HPDE6-E6E7 (cell line): ENCODE data around the gene MLH1.
"Not testable (repeated sequence)": the region's sequence is repeated elsewhere in the genome, so short reads cannot be mapped to it uniquely, and the experiment has no call there.

Experiments used
- DNase-seq: peaks from one replicate; pipeline ENCODE4 v3.0.0; 2011; ENCODE audit warnings: missing footprints; ENCODE audit errors: extremely low spot score

Gene MLH1

DNA sequence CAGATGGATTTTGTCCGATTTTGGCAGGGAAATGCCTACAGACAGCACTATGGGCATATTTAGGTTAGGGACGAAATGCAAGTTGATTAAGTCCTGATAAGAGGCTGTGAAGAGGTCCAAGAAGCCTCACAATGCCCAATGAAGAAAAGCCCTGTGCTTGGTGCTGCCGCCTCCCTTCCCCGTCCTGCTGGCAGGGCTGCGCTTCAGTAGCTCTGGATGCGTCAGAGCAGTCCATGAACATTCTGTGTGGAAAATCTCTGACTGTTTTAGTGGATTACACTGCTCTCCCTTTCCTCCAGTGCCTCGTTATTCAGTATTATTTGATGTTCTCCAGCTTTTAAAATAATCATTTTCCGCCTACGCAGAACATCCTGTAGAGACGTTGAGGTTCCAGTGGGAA, 39.6 kb downstream of the MLH1 start:
- DNase-seq = no peak

DNA sequence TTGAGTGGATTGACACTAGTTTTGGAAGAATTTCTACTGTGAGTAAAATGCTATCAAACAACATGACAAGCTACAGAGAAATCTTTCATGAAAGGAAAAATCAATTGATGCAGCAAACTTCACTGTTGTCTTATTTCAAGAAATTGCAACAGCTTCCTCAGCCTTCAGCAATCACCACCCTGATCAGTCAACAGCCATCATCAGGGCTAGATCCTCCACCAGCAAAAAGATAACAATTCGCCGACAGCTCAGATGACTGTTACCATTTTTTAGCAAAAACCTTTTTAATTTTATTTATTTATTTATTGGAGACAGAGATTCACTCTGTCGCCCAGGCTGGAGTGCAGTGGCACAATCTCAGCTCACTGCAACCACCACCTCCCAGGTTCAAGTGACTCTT, 44.0 kb downstream of the MLH1 start:
- DNase-seq = no peak

DNA sequence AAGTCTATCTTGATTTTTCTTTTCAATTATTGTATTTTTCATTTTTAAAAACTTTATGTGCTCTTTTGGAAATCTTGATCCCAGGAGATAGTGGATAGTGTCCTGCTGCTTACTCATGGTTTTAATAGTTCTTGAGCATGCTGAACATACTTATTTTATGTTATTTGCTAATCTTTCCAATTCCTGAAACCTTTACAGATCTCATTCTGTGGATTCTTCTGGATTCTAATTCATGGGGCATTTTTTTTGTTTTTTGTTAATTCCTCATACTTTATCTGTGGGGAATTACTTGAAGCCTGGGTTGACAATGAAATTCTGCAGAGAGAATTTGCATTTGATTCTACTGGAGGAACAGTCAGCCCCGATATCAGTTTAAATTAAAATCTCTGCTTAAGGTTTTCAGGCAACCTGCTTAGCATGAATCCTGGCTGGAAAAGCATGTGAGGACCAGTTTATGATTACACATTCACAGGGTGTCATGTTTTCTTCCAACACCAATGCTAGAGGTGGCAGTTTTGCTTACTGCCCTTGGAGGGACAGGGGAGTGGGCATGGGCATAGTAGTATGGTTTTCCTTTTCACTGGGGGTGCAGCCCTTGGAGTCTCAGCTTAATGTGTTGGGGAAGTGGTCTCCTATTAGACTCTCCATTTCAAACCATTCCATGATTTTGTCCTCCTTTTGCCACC, 46.0 kb downstream of the MLH1 start:
- no peak for DNase-seq

DNA sequence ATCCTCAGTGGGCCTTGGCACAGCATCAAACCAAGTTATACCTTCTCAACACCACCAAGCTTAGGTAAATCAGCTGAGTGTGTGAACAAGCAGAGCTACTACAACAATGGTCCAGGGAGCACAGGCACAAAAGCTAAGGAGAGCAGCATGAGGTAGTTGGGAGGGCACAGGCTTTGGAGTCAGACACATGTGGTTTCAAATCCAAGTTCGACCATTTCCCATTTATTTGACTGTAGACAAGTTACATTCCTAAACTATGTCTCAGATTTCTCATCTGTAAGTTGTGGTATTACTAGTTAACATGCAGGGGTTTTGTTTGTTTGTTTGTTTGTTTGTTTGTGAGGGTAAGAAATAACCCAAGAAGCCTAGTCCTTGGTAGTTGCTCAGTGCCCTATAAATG, 46.9 kb downstream of the MLH1 start:
- DNase-seq = no peak

DNA sequence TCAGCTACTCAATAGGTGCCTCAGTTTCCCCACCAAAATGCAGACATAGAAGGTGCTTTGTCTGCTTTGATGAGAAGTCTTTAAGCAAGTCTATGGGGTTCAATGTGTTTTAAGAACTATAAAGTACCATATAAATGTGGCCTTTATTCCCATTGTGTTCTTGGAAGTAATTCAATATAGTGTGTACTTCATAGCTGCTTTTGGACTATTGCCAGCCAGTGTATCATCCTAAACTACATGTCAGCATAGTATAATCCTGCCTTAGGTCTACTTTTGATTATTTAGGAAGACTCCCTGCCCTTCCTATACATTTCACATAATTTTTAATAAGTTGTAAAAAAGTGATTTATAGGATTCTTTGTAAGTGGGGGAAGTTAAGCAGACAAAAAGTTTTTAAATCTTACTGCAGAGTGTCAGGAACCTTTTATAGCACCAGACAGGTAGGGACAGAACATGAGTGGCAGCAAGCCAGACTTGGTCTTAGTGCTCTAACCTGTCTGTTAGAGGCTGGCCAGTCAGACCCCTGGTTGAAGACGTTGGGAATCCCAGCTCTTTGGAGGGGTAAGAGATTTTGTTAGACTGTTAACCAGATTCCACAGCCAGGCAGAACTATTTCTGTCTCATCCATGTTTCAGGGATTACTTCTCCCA, 48.4 kb downstream of the MLH1 start:
- DNase-seq = no peak

DNA sequence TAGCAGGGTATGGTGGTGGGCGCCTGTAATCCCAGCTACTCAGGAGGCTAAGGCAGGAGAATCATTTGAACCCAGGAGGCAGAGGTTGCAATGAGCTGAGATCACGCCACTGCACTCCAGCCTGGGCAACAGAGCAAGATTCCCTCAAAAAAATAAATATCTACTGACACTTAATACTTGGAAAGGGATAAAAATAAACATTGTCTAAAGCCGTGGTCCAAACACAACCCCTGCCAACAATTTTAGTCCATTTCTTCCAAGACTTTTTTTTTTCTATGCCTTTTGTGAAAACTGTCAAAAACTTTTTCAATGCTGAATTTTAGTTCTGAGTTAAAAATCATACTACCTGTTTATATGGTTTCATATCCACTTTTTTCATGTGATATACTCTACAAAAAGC, 49.4 kb downstream of the MLH1 start:
- not testable (repeated sequence) for DNase-seq

DNA sequence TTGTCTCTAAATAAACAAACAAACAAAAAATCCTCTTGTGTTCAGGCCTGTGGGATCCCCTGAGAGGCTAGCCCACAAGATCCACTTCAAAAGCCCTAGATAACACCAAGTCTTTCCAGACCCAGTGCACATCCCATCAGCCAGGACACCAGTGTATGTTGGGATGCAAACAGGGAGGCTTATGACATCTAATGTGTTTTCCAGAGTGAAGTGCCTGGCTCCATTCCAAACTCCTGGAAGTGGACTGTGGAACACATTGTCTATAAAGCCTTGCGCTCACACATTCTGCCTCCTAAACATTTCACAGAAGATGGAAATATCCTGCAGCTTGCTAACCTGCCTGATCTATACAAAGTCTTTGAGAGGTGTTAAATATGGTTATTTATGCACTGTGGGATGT, 57.0 kb downstream of the MLH1 start:
- no peak for DNase-seq

DNA sequence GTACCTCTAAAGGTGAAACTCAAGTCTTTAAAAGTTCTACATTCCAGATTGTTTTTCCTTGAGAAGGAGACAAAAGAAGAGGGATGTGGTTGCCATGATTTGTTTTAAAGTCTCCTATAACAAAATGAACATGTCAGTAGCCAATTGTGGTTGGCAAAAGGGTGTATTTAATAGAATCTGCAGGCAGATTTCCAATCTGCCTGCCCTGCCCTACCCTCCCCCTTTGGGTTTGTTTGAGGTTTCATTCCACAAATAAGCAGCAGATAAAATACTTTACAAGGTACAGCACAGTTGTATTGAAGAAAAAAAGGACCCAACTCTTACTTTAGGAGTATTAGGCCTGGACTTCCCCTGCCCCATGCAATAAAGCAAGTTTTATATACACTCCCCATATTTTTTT, 59.5 kb downstream of the MLH1 start:
- no peak for DNase-seq

DNA sequence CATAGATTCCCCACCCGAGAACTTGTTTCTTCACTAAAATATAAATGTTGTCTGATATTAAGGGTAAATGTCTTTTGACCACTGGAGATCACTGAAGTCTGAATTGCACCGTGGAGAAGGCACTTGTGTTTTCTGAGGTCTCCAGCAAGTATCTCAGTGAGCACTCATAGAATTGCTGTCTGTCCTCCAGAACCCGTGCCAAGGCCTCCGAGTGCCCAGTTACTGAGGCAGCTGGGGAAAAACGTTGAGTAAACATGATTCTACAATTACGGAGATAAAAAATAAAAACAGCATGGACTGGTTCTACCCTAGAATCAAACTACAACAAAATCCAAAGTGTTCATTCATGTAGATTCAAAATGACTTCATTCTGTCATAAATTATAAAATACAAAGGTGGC, 60.0 kb downstream of the MLH1 start:
- DNase-seq = no peak

DNA sequence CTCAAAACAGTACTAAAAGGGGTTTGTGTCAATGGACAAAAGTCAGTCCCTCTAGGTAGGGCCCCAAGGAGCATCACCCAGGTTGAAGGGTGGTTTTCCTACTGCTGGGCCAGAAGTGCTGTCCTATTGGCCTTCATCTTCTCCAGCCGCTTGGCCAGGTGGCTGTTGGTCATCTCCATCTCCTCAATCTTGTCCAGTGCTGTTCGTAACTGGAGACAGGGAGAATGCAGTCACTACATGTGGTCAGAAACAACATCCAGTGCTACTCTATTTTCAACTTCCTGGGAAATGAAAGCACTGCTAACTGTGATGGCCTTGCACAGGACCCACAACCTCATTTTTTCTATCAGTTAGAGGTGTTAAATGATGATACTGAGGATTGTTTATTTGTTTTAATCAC, 60.4 kb downstream of the MLH1 start:
- no peak for DNase-seq

DNA sequence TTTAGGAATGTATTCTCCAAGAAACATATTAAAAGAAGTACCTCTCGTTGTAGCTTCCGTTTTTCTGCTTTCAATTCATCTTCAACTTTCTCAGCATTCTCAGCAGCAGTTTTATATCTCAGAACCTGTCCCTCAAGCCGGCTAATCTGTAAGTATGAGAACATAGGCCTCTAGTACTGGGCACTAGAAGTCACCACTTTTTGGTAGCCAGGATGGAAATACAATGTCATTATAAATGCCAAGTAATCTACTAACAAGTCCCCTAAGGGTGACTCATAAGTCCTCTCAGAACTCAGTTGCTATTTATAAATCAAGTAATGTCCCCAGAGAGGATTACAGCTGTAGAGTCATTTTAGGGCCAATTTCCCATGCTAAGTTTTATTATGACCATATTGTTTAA, 61.1 kb downstream of the MLH1 start:
- DNase-seq = no peak

DNA sequence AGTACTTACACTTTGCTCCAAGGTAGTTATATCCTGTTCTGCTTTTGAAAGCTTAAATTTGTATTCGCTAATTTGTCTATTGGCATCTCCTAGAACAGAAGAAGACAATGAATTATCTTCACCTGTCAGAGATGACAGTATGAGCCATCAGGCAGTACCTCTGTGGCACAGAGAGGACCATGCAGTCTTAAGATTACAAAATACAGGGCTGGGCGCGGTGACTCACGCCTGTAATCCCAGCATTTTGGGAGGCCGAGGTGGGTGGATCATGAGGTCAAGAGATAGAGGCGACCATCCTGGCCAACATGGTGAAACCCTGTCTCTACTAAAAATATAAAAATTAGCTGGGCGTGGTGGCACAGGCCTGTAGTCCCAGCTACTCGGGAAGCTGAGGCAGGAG, 61.8 kb downstream of the MLH1 start:
- not testable (repeated sequence) for DNase-seq

DNA sequence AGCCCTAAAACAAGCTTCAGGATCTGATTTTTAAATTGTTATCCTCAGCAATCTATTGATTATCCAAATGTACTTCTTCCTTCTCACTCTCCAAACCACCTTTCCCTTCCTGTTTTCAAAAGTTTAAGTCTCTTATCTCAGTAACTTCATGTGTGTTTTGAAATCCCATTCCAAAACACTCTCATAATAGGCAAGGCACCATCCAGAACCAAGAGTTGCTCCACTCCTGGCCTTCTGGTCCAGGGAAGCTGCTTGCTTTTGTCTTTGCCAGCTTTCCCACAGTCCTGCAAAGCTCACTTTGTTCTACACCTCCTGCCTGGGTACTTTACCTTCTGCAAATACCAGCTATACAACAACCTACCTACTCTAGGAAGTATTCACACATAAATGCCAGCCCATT, 63.5 kb downstream of the MLH1 start:
- no peak for DNase-seq

DNA sequence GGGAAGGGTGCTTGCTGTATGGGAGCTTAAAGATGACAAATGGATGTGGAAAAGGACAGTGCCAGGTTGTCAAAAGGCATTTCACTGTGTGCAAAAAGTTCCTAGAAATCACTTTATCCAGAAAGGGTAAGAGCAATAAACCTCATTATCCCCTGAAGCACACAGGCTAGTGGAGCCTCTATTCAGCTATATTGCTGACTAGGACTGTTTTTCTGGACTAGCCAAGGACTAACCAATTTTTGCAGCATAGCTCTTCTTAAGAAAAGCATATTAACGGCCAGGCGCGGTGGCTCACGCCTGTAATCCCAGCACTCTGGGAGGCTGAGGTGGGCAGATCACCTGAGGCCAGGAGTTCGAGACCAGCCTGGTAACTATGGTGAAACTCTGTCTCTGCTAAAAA, 64.8 kb downstream of the MLH1 start:
- DNase-seq = no peak

DNA sequence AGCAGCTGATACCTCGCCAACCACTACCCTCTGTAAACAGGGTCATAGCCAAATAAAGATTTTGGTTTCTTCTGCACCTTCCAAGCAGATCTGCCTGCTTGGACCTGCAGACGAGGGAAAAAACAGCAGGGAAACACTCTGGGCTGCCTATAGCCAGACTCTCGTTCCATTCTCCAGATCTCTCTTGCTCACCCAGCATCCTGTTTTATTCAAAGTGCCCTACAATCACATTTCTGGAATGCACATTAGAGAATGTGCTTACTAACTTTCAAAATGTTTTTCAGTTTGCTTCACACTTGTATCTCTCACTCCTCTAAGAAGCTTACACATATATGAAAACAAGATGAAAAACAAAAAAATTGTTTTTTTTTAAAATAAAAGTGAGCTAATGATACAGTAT, 71.4 kb downstream of the MLH1 start:
- no peak for DNase-seq

DNA sequence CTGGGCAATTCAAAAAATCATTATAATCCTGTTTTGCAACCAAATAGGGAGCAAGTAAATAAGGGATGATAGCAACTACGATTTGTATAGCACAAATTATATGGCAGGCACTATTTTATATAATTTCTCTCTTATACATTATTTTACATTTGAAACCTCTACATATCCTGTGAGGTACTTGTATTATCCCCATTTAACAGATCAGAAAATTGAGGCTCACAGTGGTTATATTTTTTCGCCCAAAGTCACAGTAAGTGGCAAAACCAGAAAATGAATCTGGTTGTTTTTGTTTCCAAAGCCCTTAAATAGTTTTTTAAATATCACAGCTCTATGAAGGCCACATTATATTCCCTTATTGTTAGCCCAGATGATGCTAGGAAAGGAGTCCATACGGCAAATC, 74.3 kb downstream of the MLH1 start:
- no peak for DNase-seq

DNA sequence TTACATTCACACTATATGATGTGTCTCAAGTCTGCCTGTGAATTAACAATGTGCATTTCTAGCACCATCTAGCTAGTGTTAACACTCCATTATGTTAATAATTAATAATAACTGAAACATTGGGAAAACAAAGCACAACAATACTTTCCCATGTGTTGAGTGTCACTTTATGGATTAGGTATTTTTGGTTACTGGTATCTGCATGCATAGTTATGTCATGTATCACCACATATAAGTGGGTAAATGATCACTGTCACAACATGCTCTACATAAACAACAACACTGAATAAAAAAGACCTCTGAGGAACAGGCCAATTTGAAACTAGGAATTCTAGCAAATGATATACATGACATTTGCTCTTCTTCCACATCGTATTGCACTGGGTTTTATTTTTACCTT, 74.7 kb downstream of the MLH1 start:
- no peak for DNase-seq

DNA sequence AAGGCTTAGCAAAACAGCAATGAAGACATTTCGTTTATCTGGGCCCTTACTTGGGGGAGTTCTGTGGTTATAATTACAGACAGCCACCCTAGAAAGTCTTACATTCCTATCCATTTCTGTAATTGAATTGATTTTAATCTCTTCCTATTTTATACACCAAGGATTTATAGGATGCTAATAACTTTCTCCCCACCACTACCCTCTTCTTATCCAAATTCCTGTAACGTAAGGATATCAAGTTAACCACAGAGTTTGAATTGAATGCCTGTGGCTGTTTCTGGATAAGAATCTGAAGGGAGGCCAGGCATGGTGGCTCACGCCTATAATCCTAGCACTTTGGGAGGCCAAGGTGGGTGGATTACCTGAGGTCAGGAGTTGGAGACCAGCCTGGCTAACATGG, 78.6 kb downstream of the MLH1 start:
- no peak for DNase-seq

DNA sequence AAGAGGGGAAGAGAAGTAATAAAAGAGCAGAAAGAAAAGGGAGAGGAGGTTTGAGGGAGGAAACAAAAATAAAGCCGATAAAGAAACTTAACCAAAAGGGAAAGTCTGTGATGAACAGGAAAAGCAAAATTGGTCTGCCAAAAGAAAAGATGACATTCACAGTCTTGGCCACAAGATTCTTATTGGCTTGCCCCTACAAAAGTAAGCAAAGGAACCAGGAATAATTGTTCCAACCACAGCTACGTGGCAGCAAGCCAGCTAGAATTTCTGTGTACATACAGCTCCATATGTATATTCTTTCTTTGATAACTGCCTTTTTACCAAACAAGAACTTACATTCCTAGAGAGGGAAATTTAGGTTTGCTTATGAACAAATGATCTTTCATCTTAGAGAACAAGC, 79.6 kb downstream of the MLH1 start:
- DNase-seq = no peak

DNA sequence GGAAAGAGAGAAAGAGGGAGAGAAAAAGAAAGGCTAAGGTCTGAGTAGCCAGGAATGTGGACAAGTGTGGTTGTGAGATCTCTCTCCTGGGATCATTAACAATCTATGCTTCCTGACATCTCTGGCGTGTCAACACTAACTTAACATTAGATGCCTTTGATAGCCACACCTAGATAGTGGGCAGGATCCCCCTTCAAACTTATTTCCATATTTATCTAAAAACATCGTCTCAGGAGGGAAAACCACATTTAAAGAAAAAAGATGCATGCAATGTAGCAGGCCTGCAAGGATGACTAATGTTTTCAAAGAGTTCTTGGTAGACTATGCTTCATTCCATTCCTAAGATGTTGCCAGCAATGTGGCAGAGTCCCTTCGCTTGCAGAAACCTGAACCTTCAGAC, 80.9 kb downstream of the MLH1 start:
- no peak for DNase-seq

DNA sequence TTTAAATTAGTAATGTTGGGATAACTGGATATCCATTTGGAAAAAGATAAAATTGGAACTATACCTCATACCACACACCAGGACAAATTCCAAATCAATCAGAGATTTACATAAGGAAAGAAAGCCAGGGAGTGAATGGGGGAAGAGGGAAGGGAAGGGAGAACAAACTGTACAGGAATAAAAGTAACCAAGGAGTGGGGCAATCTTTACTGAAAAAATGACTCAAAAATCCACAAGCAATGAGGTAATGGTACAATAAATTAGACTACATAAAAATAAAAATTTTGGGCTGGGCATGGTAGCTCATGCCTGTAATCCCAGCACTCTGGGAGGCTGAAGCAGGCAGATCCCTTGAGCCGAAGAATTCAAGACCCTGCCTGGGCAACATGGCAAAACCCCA, 82.6 kb downstream of the MLH1 start:
- no peak for DNase-seq

DNA sequence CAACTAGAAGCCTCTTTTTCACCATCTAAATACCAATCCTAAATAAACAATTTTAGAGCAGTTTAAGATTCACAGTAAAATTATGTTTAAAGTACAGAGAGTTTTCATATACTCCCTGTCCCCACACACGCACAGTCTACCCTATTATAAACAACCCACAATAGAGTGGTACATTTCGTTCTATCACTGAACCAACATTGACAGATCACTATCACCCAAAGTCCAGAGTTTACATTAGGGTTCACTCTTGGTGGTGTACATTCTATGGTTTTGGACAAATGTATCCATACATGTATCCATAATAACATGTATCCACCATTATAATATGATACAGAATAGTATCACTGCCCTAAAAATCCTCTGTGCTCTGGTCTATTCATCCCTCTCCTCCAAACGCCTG, 89.0 kb downstream of the MLH1 start:
- no peak for DNase-seq

DNA sequence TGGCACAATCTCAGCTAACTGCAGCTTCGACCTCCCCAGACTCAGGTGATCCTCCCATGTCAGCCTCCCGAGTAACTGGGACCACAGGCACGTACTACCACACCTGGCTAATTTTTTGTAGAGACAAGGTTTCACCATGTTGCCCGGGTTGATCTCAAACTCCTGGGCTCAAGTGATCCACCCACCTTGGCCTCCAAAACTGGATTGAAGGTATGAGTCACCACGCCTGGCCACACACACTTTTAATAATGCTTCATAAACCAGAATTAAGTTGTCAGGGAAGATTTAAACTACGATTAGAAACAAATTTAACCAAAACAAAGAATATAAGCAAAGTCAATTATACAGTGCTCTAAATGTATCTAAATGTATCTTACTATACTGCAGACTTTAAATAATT, 93.6 kb downstream of the MLH1 start:
- no peak for DNase-seq

DNA sequence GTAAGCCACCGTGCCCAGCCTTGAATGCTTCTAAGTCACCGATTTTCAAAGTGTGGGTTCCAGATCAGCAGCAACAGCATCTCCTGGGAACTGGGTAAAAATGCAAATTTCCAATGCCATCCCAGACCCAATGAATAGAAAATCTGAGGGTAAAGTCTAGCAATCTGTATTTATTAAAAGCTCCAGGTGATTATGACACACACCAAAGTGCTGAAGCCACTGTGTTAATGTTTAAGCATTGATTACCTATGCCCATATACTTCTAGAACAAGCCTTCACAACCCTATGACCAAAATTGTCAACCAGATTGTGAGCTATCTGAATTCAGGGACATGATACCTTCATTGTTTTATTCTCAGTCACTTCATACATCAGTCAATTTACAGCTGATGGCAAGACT, 94.6 kb downstream of the MLH1 start:
- DNase-seq = no peak
